ENCODE data around the gene FBXO9. TPM values are rescaled to one million over a fixed set of nuclear protein-coding genes. Genes with fewer than 3 reads are reported as not detected.

The FBXO9 gene
- total RNA-seq, 4 donors from 2014 or later = 65.0 to 95.9 (median 82.3) TPM

DNA sequence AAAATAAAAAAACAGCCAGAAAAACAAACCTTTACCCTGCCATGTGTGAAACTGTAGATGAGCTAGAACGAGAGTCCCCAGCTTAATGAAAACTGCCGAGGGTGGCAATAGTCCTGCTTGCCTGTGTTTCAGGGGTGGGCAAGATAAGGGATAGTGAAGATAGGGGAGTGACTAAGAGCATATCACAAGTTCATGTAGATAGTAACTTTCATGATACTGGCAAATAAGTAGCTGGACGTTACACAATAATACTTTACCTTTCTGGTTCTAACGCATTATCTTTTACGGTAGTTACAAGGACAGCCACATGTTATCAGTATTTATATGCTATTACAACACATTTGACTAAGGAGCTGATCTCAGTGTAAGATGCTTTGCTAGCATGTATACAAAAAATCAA is 9.3 kb upstream of the FBXO9 start:
- Histone ChIP-seq H3K4me1 (peaks cover 10 to 71% (median 14%) of the 10 kb centered on the region in 3 donors), H3K9me3 (no peaks in the 10 kb centered on the region), H3K27me3 (no peaks in the 10 kb centered on the region), H3K27ac (no peak overlapping the region), H3K4me3 (no peak overlapping the region), H3K36me3 (peaks cover 0 to 19% of the 10 kb centered on the region in 2 donors)
- TF ChIP-seq POLR2A (IDR thresholded peaks at IDR 0.05) (no peak), EP300 (IDR thresholded peaks at IDR 0.05) (no peak), POLR2AphosphoS5 (IDR thresholded peaks at IDR 0.05) (no peak)
- TF ChIP-seq, protein P1, sequence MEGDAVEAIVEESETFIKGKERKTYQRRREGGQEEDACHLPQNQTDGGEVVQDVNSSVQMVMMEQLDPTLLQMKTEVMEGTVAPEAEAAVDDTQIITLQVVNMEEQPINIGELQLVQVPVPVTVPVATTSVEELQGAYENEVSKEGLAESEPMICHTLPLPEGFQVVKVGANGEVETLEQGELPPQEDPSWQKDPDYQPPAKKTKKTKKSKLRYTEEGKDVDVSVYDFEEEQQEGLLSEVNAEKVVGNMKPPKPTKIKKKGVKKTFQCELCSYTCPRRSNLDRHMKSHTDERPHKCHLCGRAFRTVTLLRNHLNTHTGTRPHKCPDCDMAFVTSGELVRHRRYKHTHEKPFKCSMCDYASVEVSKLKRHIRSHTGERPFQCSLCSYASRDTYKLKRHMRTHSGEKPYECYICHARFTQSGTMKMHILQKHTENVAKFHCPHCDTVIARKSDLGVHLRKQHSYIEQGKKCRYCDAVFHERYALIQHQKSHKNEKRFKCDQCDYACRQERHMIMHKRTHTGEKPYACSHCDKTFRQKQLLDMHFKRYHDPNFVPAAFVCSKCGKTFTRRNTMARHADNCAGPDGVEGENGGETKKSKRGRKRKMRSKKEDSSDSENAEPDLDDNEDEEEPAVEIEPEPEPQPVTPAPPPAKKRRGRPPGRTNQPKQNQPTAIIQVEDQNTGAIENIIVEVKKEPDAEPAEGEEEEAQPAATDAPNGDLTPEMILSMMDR (IDR thresholded peaks at IDR 0.05) = no peak
- WGBS, 2 donors (ENCODE audit: low coverage in 1 of 2) = 73 to 87% methylated on average over 5 of the region's 5 CpGs
- no peak for ATAC-seq

DNA sequence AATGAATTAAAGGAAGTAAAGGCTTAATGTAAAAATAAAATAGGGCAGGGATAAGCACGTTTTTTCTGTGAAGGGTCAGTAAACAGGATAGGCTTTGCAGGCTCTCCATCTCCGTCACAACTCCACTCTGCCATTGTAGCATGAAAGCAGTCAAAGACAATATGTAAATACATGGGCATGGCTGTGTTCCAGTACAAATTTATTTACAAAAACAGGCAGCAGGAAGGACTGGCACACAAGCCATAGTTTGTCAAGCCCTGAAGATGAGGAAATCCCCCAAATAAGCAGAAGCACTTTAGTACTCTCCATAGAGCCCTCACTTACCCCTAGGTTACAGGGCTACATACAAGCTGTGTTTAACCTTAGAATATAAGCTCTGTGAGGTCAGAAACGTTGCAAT is 8.9 kb upstream of the FBXO9 start:
- 51 to 58% methylated on average over 3 of the region's 3 CpGs for WGBS, 2 donors (ENCODE audit: low coverage in 1 of 2)
- TF ChIP-seq EP300 (IDR thresholded peaks at IDR 0.05) = no peak
- TF ChIP-seq, protein P1 (IDR thresholded peaks at IDR 0.05) = no peak
- no peak for TF ChIP-seq POLR2AphosphoS5 (IDR thresholded peaks at IDR 0.05)
- no peak for TF ChIP-seq POLR2A (IDR thresholded peaks at IDR 0.05)
- no peaks in the 10 kb centered on the region for H3K27me3 ChIP-seq
- H3K36me3 ChIP-seq = peaks cover 0 to 16% of the 10 kb centered on the region in 2 donors
- peaks cover 10 to 71% (median 14%) of the 10 kb centered on the region in 3 donors for H3K4me1 ChIP-seq
- no peaks in the 10 kb centered on the region for H3K9me3 ChIP-seq
- no peak overlapping the region for H3K27ac ChIP-seq
- H3K4me3 ChIP-seq = no peak overlapping the region
- ATAC-seq = no peak

DNA sequence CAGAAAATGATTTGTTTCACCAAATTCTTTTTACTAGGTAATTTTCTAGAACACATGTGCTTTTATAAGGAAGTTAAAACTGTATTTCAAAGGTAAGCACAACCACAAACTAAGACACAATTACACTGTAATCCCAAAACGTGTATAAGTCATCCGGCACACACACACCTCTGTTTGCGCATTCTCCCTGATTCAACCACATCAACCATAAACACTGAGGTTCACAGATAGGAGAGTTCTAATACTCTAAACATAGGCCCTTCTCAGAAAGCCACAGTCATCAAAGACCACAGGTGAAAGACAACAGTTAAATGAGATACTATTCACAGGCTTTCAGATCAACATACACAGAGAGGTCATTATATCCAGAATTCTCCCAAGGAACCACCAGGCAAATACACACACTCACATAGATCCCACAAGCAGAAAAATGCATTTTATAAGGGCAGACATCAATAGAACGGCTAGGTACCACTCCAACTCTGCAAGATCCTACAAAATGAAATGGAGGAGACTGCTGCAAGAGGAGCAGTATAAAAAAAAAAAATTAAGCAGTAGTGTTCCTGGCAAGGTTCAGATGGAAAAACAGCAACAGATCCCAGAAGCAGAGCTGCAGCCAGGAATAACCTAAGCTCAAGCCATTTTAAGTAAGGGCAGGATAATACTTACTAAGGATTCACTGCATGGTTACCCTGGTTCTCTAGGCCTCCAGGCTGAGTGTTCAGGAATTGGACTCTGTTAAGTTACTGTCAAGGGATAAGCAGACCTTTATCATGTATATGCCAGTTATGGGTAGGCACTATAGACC is 6.6 kb upstream of the FBXO9 start:
- WGBS, 2 donors (ENCODE audit: low coverage in 1 of 2) = 71 to 100% methylated on average over 2 to 4 of the region's 4 CpGs
- H3K9me3 ChIP-seq = no peaks in the 10 kb centered on the region
- H3K27ac ChIP-seq = peak overlapping the region; percentile 40 to 65 (median 60)
- peaks cover 10 to 75% (median 14%) of the 10 kb centered on the region in 3 donors for H3K4me1 ChIP-seq
- peaks cover 0 to 4% of the 10 kb centered on the region in 2 donors for H3K36me3 ChIP-seq
- no peaks in the 10 kb centered on the region for H3K27me3 ChIP-seq
- no peak for TF ChIP-seq EP300 (IDR thresholded peaks at IDR 0.05)
- TF ChIP-seq, protein P1 (IDR thresholded peaks at IDR 0.05) = no peak
- TF ChIP-seq POLR2A (IDR thresholded peaks at IDR 0.05) = no peak
- TF ChIP-seq POLR2AphosphoS5 (IDR thresholded peaks at IDR 0.05) = no peak
- peak overlapping the region in 1 of 2 donors; percentile 87 for H3K4me3 ChIP-seq
- no peak for ATAC-seq

DNA sequence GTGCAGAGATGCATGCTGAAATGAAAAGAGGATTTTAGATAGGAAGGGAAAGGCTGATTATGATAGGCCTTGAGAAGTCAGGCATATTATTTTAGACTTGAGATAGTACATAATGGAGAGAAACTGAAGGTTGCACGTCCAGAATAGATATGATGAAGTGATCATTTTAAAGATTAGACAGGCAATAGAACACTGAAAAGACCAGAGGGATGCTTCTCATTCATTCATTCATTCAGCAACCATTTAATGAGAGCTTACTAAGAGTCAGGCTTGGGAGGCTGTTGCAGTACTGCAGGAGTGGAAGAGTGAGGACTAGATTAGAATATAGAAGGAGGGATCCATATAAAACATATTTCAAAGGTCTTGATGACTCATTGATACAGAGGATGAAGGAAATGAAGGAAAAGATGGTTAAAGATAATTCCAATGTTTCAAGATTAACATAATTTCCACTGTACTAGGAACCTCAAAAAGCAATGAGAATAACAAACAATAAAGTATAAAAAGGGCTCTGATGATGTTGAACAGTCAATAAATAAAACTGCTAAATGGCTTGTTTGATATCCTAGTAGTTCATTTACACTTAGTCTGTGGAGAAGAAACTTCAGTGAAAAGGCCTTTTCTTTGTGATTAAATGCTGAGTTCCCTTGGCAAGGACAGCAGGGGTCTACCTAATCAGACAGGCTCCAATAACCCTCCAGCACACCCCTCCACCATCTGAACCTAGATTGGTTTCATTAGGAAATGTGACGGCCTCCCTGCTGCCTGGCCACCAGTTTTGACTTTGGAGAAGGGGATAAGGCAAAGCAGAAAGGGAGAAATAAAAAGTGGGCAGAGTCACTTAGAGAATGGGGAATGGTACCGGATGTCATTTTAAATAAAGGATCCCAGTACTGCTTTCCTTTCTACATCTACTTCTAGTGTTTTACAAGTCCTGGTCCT is 5.3 kb upstream of the FBXO9 start:
- TF ChIP-seq POLR2AphosphoS5 (IDR thresholded peaks at IDR 0.05) (no peak), POLR2A (IDR thresholded peaks at IDR 0.05) (no peak), EP300 (IDR thresholded peaks at IDR 0.05) (no peak)
- TF ChIP-seq, protein P1 (IDR thresholded peaks at IDR 0.05) = no peak
- H3K4me1 ChIP-seq = peaks cover 10 to 74% (median 14%) of the 10 kb centered on the region in 3 donors
- H3K36me3 ChIP-seq = no peaks in the 10 kb centered on the region
- peak overlapping the region in 3 of 4 donors; percentile 90 to 97 (median 95) for H3K27ac ChIP-seq
- peak overlapping the region; percentile 69 to 87 for H3K4me3 ChIP-seq
- ATAC-seq = no peak
- WGBS, 2 donors (ENCODE audit: low coverage in 1 of 2) = 15 to 26% methylated on average over 3 of the region's 3 CpGs
- no peaks in the 10 kb centered on the region for H3K27me3 ChIP-seq
- H3K9me3 ChIP-seq = no peaks in the 10 kb centered on the region
